Central memory CD8-positive, alpha-beta T cell (primary cell): Measurements from ENCODE around the gene KSR1.

ENCODE experiments used
- ATAC-seq: fragments of 150-1000 bp; cut with Tn5 transposase; replicated peaks from 2 replicates; pipeline ENCODE4 v1.10.0; 2022; ENCODE audit warnings: mild to moderate bottlenecking, moderate FRiP score, moderate number of reproducible peaks; ENCODE audit not compliant: poor library complexity, severe bottlenecking; ENCODE audit errors: extremely low read depth
- DNase-seq, 2 donors: peaks; one replicate each; pipeline ENCODE4 v3.0.0; 2021; ENCODE audit warnings: low spot score in 2 of 2
- H3K27ac Mint-ChIP-seq: one replicate; pipeline ENCODE4 v1.8.0; 2022; ENCODE audit warnings: low read depth, mild to moderate bottlenecking, moderate library complexity, mixed read lengths
- H3K27me3 Mint-ChIP-seq: one replicate; pipeline ENCODE4 v1.8.0; 2022; ENCODE audit warnings: mixed read lengths
- H3K36me3 Mint-ChIP-seq: one replicate; pipeline ENCODE4 v1.8.0; 2022; ENCODE audit warnings: mild to moderate bottlenecking, moderate library complexity, mixed read lengths; ENCODE audit not compliant: insufficient read depth
- H3K4me1 Mint-ChIP-seq: one replicate; pipeline ENCODE4 v1.8.0; 2022; ENCODE audit warnings: mixed read lengths
- H3K4me3 Mint-ChIP-seq: one replicate; pipeline ENCODE4 v1.8.0; 2022; ENCODE audit warnings: mild to moderate bottlenecking, moderate library complexity, mixed read lengths
- H3K9me3 Mint-ChIP-seq: one replicate; pipeline ENCODE4 v1.8.0; 2022; ENCODE audit warnings: mixed read lengths

The KSR1 gene

GRCh38 chr17:27449541-27449940 lies 6.7 kb upstream of the KSR1 start:
- ATAC-seq = no peak
- H3K4me3 Mint-ChIP-seq = no peak overlapping the region

GRCh38 chr17:27449988-27450387 lies 6.3 kb upstream of the KSR1 start:
- peaks cover 8% of the 10 kb centered on the region for H3K27me3 Mint-ChIP-seq
- no peak for ATAC-seq
- no peaks in the 10 kb centered on the region for H3K36me3 Mint-ChIP-seq
- DNase-seq = no peak
- no peak overlapping the region for H3K4me3 Mint-ChIP-seq
- H3K4me1 Mint-ChIP-seq = peaks cover 1% of the 10 kb centered on the region
- H3K27ac Mint-ChIP-seq = no peak overlapping the region
- no peaks in the 10 kb centered on the region for H3K9me3 Mint-ChIP-seq

More at GRCh38 chr17:27449541-27449940, 6.7 kb upstream of the KSR1 start:
- no peaks in the 10 kb centered on the region for H3K9me3 Mint-ChIP-seq
- no peak overlapping the region for H3K27ac Mint-ChIP-seq
- H3K36me3 Mint-ChIP-seq = no peaks in the 10 kb centered on the region
- no peak for DNase-seq
- no peaks in the 10 kb centered on the region for H3K4me1 Mint-ChIP-seq
- peaks cover 8% of the 10 kb centered on the region for H3K27me3 Mint-ChIP-seq

GRCh38 chr17:27450416-27450815 lies 5.8 kb upstream of the KSR1 start:
- no peak for ATAC-seq
- Mint-ChIP-seq H3K4me3 (no peak overlapping the region), H3K4me1 (peaks cover 6% of the 10 kb centered on the region), H3K9me3 (no peaks in the 10 kb centered on the region), H3K27ac (no peak overlapping the region), H3K27me3 (peaks cover 6% of the 10 kb centered on the region), H3K36me3 (no peaks in the 10 kb centered on the region)
- no peak for DNase-seq

- Mint-ChIP-seq H3K36me3 (no peaks in the 10 kb centered on the region), H3K9me3 (no peaks in the 10 kb centered on the region), H3K4me1 (peaks cover 9% of the 10 kb centered on the region), H3K27ac (no peak overlapping the region), H3K4me3 (no peak overlapping the region), H3K27me3 (no peaks in the 10 kb centered on the region)
- no peak for ATAC-seq
- DNase-seq = no peak
Observed at GRCh38 chr17:27451906-27452305, 4.3 kb upstream of the KSR1 start.

- H3K4me3 Mint-ChIP-seq = no peak overlapping the region
- DNase-seq (no peak), ATAC-seq (no peak)
- no peaks in the 10 kb centered on the region for H3K9me3 Mint-ChIP-seq
- no peak overlapping the region for H3K27ac Mint-ChIP-seq
- H3K27me3 Mint-ChIP-seq = no peaks in the 10 kb centered on the region
- peaks cover 3% of the 10 kb centered on the region for H3K36me3 Mint-ChIP-seq
- peaks cover 17% of the 10 kb centered on the region for H3K4me1 Mint-ChIP-seq
Observed at GRCh38 chr17:27452828-27453227, 3.4 kb upstream of the KSR1 start.

- ATAC-seq (no peak), DNase-seq (no peak)
- no peaks in the 10 kb centered on the region for H3K9me3 Mint-ChIP-seq
- H3K4me3 Mint-ChIP-seq = no peak overlapping the region
- H3K27me3 Mint-ChIP-seq = no peaks in the 10 kb centered on the region
- H3K4me1 Mint-ChIP-seq = peaks cover 17% of the 10 kb centered on the region
- H3K27ac Mint-ChIP-seq = no peak overlapping the region
- peaks cover 3% of the 10 kb centered on the region for H3K36me3 Mint-ChIP-seq
Observed at GRCh38 chr17:27453471-27453870, 2.8 kb upstream of the KSR1 start.

- no peak overlapping the region for H3K27ac Mint-ChIP-seq
- DNase-seq = no peak
- no peaks in the 10 kb centered on the region for H3K9me3 Mint-ChIP-seq
- peaks cover 17% of the 10 kb centered on the region for H3K4me1 Mint-ChIP-seq
- H3K27me3 Mint-ChIP-seq = no peaks in the 10 kb centered on the region
- H3K36me3 Mint-ChIP-seq = peaks cover 3% of the 10 kb centered on the region
- H3K4me3 Mint-ChIP-seq = no peak overlapping the region
- no peak for ATAC-seq
Observed at GRCh38 chr17:27454089-27454488, 2.2 kb upstream of the KSR1 start.

- Mint-ChIP-seq H3K9me3 (no peaks in the 10 kb centered on the region), H3K27ac (peak overlapping the region; percentile 1), H3K27me3 (no peaks in the 10 kb centered on the region), H3K36me3 (peaks cover 3% of the 10 kb centered on the region), H3K4me3 (peak overlapping the region; percentile 97), H3K4me1 (peaks cover 17% of the 10 kb centered on the region)
- ATAC-seq = no peak
- no peak for DNase-seq
Observed at GRCh38 chr17:27455236-27455913, 873 bp upstream of the KSR1 start.

GRCh38 chr17:27456681-27457359 lies 572 bp downstream of the KSR1 start:
- Mint-ChIP-seq H3K27me3 (no peaks in the 10 kb centered on the region), H3K9me3 (no peaks in the 10 kb centered on the region), H3K27ac (peak overlapping the region; percentile 88), H3K4me3 (peak overlapping the region; percentile 97), H3K4me1 (peaks cover 24% of the 10 kb centered on the region), H3K36me3 (peaks cover 3% of the 10 kb centered on the region)
- ATAC-seq (peak; percentile 25), DNase-seq (no peak)

- H3K4me1 Mint-ChIP-seq = peaks cover 28% of the 10 kb centered on the region
- H3K36me3 Mint-ChIP-seq = peaks cover 3% of the 10 kb centered on the region
- ATAC-seq = no peak
- peak overlapping the region; percentile 97 for H3K4me3 Mint-ChIP-seq
- H3K9me3 Mint-ChIP-seq = no peaks in the 10 kb centered on the region
- no peak for DNase-seq
- no peaks in the 10 kb centered on the region for H3K27me3 Mint-ChIP-seq
- peak overlapping the region; percentile 88 for H3K27ac Mint-ChIP-seq
Observed at GRCh38 chr17:27457360-27457715, 1.1 kb downstream of the KSR1 start.

- Mint-ChIP-seq H3K36me3 (peaks cover 3% of the 10 kb centered on the region), H3K4me1 (peaks cover 32% of the 10 kb centered on the region), H3K27ac (peak overlapping the region; percentile 88), H3K27me3 (no peaks in the 10 kb centered on the region), H3K9me3 (no peaks in the 10 kb centered on the region), H3K4me3 (peak overlapping the region; percentile 97)
- ATAC-seq = no peak
- DNase-seq = no peak
Observed at GRCh38 chr17:27457731-27458523, 1.7 kb downstream of the KSR1 start.

- Mint-ChIP-seq H3K27ac (no peak overlapping the region), H3K27me3 (no peaks in the 10 kb centered on the region), H3K36me3 (peaks cover 3% of the 10 kb centered on the region), H3K4me3 (peak overlapping the region; percentile 97), H3K9me3 (no peaks in the 10 kb centered on the region), H3K4me1 (peaks cover 37% of the 10 kb centered on the region)
- no peak for DNase-seq
- no peak for ATAC-seq
Observed at GRCh38 chr17:27458524-27458908, 2.3 kb downstream of the KSR1 start.

- Mint-ChIP-seq H3K4me3 (no peak overlapping the region), H3K27me3 (no peaks in the 10 kb centered on the region), H3K27ac (no peak overlapping the region), H3K9me3 (no peaks in the 10 kb centered on the region), H3K36me3 (peaks cover 3% of the 10 kb centered on the region), H3K4me1 (peaks cover 45% of the 10 kb centered on the region)
- no peak for DNase-seq
- no peak for ATAC-seq
Observed at GRCh38 chr17:27459433-27459832, 3.2 kb downstream of the KSR1 start.
